Upper lobe of left lung (tissue), 6 donors: ENCODE results near the gene FMO2. TPM values are rescaled to one million over a fixed set of nuclear protein-coding genes. Genes with fewer than 3 reads are reported as not detected.
A peak's percentile ranks its signal among the peaks of the same experiment; 100 is the strongest.

Experiments used
- ATAC-seq, 2 donors: fragments of 200-7000 bp; cut with Tn5 transposase; one replicate each; pipeline ENCODE4 v1.9.1; 2022; ENCODE audit warnings: mild to moderate bottlenecking in 2 of 2, moderate library complexity in 2 of 2; ENCODE audit not compliant: low FRiP score in 2 of 2
- DNase-seq, 2 donors: peaks; one replicate each; pipeline ENCODE4 v3.0.0-alpha.2; 2019 to 2020
- H3K27ac ChIP-seq, 4 donors: fragments of 200-600 bp; sonication (generic); one replicate each; pipeline ENCODE4 v1.5.1; 2016 to 2019
- H3K27me3 ChIP-seq, 4 donors: fragments of 200-600 bp; sonication (generic); one replicate each; pipeline ENCODE4 v1.5.1; 2017 to 2019
- H3K36me3 ChIP-seq, 4 donors: fragments of 200-600 bp; sonication (generic); one replicate each; pipeline ENCODE4 v1.5.1; 2016 to 2019
- H3K4me1 ChIP-seq, 4 donors: fragments of 200-600 bp; sonication (generic); one replicate each; pipeline ENCODE4 v1.5.1; 2018 to 2019
- H3K4me3 ChIP-seq, 4 donors: fragments of 200-600 bp; sonication (generic); one replicate each; pipeline ENCODE4 v1.5.1; 2017 to 2019; ENCODE audit warnings: mild to moderate bottlenecking in 2 of 4, moderate library complexity in 1 of 4
- H3K9me3 ChIP-seq, 4 donors: fragments of 200-600 bp; sonication (generic); one replicate each; pipeline ENCODE4 v1.5.1; 2018 to 2019
- EP300 ChIP-seq, 4 donors: sonication (generic); formaldehyde crosslinking; IDR thresholded peaks; one replicate each; pipeline ENCODE4 v1.5.1; 2017; ENCODE audit warnings: antibody characterized with exemption in 4 of 4, control low read depth in 2 of 4
- POLR2A ChIP-seq, 4 donors: fragments of 450-650 bp; IDR thresholded peaks; one replicate each; pipeline ENCODE4 v1.5.1; 2016 to 2017; ENCODE audit warnings: antibody characterized with exemption in 4 of 4, mild to moderate bottlenecking in 2 of 4
- POLR2AphosphoS5 ChIP-seq, 2 donors: sonication (generic); formaldehyde crosslinking; IDR thresholded peaks; one replicate each; pipeline ENCODE4 v1.5.1; 2017; ENCODE audit warnings: antibody characterized with exemption in 2 of 2
- WGBS, 2 donors: methylation state at CpG; one replicate each; pipeline ENCODE4 v1.1.5; 2017 to 2018; 5-methylcytosine and 5-hydroxymethylcytosine counted together
- total RNA-seq, 6 donors: library from RNA; depleted of rRNA in 4 of 6; stranded (reverse); fragments of >200 nt in 4 of 6; gene quantifications; one replicate each; pipeline versions ENCODE4 v1.1.0 to v1.2.1, GENCODE V29; 2016 to 2021
- TF ChIP-seq, protein P1 (sequence below), 6 experiments: fragments of 450-650 bp in 4 of 6; fragments of 200-600 bp in 2 of 6; sonication (generic) in 2 of 6; IDR thresholded peaks; one replicate each; pipeline ENCODE4 v1.5.1; 2016 to 2019; ENCODE audit warnings: antibody characterized with exemption in 6 of 6
- donor health status: DM: no; HTN: no; CAD: no; lungs with moderate emphysema.
- donor health status: DM: no; HTN: yes; CAD: no; lungs with severe emphysema.

The FMO2 gene
- total RNA-seq, 6 donors from 2014 or later, result 118 to 259 (median 169) TPM

DNA sequence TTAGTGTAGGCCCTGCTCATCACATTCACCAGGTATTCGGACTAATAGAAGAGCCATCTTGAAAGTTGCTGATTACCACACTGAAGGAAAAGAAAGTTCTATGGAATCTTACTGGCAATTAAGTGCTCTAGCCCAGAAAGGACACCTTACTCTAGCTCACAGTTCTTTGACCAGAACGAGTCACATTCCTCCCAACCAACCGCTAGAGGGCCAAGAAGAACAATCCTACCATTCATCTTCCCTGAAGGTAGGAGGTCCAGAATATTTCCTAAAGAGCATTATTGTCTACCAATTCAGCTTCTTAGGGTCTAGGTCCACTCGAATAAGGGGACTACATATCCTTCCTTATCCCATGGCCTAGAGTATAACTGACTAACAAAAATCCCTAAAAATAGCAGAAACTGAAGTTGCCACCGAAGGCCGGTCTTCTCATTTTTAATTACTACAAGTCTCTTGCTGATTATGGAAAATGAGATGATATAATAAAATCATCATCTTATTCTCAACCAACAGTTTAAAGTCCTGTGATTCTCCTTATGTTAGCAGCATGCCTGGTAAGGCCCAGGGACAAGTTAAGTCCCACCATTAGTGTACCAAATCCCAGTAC lies 60.5 kb downstream of the FMO2 start:
- Histone ChIP-seq H3K4me3 (no peak overlapping the region), H3K36me3 (no peaks in the 10 kb centered on the region), H3K4me1 (no peaks in the 10 kb centered on the region), H3K27ac (no peak overlapping the region), H3K27me3 (no peaks in the 10 kb centered on the region), H3K9me3 (no peaks in the 10 kb centered on the region)
- ATAC-seq, result peak in 1 of 2 donors; percentile 75
- TF ChIP-seq POLR2A (IDR thresholded peaks at IDR 0.05) (no peak), POLR2AphosphoS5 (IDR thresholded peaks at IDR 0.05) (no peak), EP300 (IDR thresholded peaks at IDR 0.05) (no peak)
- TF ChIP-seq, protein P1, sequence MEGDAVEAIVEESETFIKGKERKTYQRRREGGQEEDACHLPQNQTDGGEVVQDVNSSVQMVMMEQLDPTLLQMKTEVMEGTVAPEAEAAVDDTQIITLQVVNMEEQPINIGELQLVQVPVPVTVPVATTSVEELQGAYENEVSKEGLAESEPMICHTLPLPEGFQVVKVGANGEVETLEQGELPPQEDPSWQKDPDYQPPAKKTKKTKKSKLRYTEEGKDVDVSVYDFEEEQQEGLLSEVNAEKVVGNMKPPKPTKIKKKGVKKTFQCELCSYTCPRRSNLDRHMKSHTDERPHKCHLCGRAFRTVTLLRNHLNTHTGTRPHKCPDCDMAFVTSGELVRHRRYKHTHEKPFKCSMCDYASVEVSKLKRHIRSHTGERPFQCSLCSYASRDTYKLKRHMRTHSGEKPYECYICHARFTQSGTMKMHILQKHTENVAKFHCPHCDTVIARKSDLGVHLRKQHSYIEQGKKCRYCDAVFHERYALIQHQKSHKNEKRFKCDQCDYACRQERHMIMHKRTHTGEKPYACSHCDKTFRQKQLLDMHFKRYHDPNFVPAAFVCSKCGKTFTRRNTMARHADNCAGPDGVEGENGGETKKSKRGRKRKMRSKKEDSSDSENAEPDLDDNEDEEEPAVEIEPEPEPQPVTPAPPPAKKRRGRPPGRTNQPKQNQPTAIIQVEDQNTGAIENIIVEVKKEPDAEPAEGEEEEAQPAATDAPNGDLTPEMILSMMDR (IDR thresholded peaks at IDR 0.05), result peak; percentile 26 to 58 (median 54)
- DNase-seq, result no peak
- 42 to 43% methylated on average over 6 of the region's 6 CpGs for WGBS, 2 donors

DNA sequence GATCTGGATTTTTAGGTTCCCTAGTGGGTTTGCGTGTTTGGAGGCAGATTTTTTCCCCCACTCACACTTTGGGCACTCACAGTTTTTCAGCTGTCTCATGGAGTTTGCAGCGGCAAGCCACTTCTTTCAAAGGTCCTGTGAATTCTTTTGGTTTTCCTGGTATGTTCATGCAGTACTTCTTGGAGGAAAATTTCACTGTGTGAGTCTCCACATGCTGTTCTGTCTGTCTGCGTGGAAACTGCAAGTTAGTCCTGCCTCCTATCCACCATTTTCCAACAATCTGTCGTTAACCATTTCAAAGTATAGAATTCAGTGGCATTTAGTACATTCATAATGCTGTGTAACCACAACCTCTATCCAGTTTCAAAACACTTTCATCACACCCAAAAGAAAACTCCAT lies 62.4 kb downstream of the FMO2 start:
- Histone ChIP-seq H3K9me3 (no peaks in the 10 kb centered on the region), H3K27me3 (no peaks in the 10 kb centered on the region), H3K36me3 (no peaks in the 10 kb centered on the region), H3K4me3 (no peak overlapping the region), H3K4me1 (peaks cover 0 to 10% (median 5%) of the 10 kb centered on the region in 4 donors), H3K27ac (no peak overlapping the region)
- TF ChIP-seq POLR2AphosphoS5 (IDR thresholded peaks at IDR 0.05) (no peak), POLR2A (IDR thresholded peaks at IDR 0.05) (no peak)
- TF ChIP-seq, protein P1 (IDR thresholded peaks at IDR 0.05), result no peak
- WGBS, 2 donors, result 87 to 89% methylated on average over 4 of the region's 4 CpGs
- ATAC-seq (no peak), DNase-seq (no peak)

DNA sequence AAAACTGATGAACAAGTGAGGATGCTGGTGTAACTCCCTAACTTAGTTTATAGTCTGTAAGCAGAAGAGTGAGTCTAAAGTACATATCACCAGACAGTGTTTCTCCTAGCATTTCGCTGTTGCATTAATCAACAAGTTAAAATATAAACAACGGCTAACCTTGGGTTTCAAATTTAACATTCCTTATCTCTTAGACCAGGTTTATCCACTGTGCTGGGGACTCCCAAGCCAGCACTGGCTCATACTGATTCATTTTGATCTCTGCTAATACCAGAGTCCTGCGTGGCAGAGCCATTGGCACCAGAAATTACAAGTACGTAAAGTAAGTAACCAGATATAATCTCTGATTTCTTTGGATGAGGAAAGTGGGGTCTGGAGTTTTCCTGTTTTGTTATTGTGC lies 63.2 kb downstream of the FMO2 start, which contains the start of gene FMO1:
TSS of gene FMO1 (plus strand) at position 193 of the 400 bp plus-strand sequence. CDS start 9,594 bp downstream, outside the sequence.
- ATAC-seq, result no peak

DNA sequence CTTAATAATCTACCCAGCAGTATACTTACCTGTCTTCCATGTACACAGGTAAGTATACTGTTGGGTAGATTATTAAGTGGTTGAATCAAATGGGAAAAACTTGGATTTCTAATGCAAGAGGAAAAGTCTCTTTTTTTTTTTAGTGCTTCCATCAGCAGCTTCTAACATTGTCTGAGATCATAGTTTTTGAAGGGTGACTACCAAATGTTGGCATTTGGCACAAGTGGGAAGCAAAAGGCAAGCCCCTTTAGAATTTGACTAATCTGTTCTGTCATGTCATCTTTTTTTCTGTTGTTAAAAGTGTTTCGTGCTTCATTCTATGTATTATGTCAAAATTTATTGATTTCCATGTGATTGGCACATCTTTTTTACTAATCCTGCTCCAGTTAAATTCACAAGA lies 63.7 kb downstream of the FMO2 start:
- no peaks in the 10 kb centered on the region for H3K27me3 ChIP-seq
- H3K27ac ChIP-seq, result no peak overlapping the region
- 37 to 85% methylated on average over 1 of the region's 1 CpG for WGBS, 2 donors
- ATAC-seq (no peak), DNase-seq (no peak)
- H3K36me3 ChIP-seq, result no peaks in the 10 kb centered on the region
- H3K4me1 ChIP-seq, result peaks cover 0 to 10% (median 5%) of the 10 kb centered on the region in 4 donors
- no peaks in the 10 kb centered on the region for H3K9me3 ChIP-seq
- TF ChIP-seq, protein P1 (IDR thresholded peaks at IDR 0.05), result no peak
- TF ChIP-seq POLR2AphosphoS5 (IDR thresholded peaks at IDR 0.05), result no peak
- TF ChIP-seq POLR2A (IDR thresholded peaks at IDR 0.05), result no peak
- no peak for TF ChIP-seq EP300 (IDR thresholded peaks at IDR 0.05)
- no peak overlapping the region for H3K4me3 ChIP-seq

More for the DNA sequence above, 63.2 kb downstream of the FMO2 start, which contains the start of gene FMO1:
- no peak for TF ChIP-seq POLR2A (IDR thresholded peaks at IDR 0.05)
- TF ChIP-seq, protein P1 (IDR thresholded peaks at IDR 0.05), result no peak
- no peak for TF ChIP-seq EP300 (IDR thresholded peaks at IDR 0.05)
- no peak for TF ChIP-seq POLR2AphosphoS5 (IDR thresholded peaks at IDR 0.05)
- no peaks in the 10 kb centered on the region for H3K36me3 ChIP-seq
- peaks cover 0 to 10% (median 5%) of the 10 kb centered on the region in 4 donors for H3K4me1 ChIP-seq
- 62 to 78% methylated on average over 4 of the region's 4 CpGs for WGBS, 2 donors
- no peaks in the 10 kb centered on the region for H3K27me3 ChIP-seq
- no peak within 1 kb of the TSS for H3K27ac ChIP-seq
- DNase-seq, result no peak
- H3K4me3 ChIP-seq, result no peak within 1 kb of the TSS
- no peaks in the 10 kb centered on the region for H3K9me3 ChIP-seq

DNA sequence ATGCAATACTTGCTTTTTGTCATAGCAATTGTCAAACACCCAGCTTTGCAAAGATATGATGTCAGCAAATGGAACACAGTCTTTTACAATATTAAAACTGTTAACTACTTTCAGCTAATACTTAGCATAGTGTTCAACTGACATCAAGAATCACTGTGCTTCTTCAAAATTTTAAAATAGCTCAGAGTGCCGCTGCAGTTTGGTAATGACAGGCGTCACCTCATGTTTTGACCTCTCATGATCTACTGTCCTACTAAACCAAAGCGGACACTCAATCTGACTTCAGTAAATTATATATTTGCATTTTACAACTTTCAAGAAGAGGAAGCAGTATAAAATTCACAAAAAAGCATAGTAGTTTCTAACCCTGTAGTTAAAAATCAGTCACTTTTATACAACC lies 65.2 kb downstream of the FMO2 start:
- WGBS, 2 donors, result 89 to 92% methylated on average over 3 of the region's 3 CpGs
- TF ChIP-seq POLR2A (IDR thresholded peaks at IDR 0.05), result no peak
- no peak for DNase-seq

More for the DNA sequence above, 65.2 kb downstream of the FMO2 start:
- ATAC-seq, result no peak
- Histone ChIP-seq H3K9me3 (no peaks in the 10 kb centered on the region), H3K27ac (no peak overlapping the region), H3K27me3 (no peaks in the 10 kb centered on the region), H3K4me3 (no peak overlapping the region), H3K36me3 (no peaks in the 10 kb centered on the region), H3K4me1 (peaks cover 0 to 10% (median 5%) of the 10 kb centered on the region in 4 donors)
